ENCODE results near the gene USP35.
A peak's percentile ranks its signal among the peaks of the same experiment; 100 is the strongest.
"Not testable (repeated sequence)": the region's sequence is repeated elsewhere in the genome, so short reads cannot be mapped to it uniquely, and the experiment has no call there.

USP35 gene

DNA sequence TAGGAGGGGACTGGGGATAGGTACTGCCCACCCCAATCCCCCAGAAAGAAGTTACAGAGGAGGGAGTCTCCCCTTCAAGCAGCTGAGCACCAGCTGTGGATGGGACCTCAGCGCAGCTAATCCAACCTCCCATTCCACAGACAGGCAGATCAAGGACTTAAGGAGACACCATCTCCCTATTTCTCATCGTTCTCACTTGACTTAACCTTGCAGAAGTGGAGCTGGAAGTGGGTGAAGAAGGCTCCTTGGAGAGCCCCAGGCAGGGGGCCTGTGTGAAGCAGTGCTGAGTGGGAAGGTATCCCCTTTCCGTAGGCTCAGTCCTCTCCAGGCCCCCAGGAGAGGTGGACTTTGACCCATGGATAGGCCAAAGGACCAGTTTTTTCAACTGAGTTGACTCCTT is 27.3 kb downstream of the USP35 start:
- DNase-seq (ENCODE audit: low spot score) = no peak

DNA sequence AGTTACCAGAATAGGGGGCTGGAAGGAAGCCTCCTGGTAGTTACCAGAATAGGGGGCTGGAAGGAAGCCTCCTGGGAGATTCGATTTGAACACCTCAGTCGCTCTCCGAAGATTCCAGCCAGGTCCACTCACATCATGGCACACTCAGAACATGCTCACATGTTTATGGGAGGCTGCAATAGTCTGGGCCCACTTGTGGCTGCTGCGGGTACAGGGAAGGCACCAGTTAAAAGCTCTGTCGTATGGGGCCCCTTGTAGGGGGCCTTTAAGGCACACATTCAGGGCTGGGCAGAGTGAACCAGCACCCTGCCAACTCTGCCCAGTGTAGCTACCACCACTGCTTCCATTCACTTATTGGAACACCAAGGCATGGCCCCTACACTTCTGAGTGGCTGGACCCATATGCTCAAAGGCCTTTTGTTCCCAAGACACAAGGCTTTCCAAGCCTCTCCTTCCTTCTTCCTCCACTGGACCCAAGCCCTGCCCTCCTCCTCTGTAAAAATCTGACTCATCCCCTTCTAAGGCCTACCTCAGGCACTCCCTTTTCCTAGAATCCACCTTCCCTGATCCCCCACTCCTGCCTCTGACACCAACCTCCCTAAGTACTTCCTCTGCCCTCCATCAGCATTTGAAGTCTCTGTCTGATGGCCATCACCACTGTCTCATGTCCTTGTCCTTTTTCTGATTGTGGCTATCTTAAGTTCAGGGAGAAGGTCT is 28.0 kb downstream of the USP35 start:
- no peak for DNase-seq (ENCODE audit: low spot score)

DNA sequence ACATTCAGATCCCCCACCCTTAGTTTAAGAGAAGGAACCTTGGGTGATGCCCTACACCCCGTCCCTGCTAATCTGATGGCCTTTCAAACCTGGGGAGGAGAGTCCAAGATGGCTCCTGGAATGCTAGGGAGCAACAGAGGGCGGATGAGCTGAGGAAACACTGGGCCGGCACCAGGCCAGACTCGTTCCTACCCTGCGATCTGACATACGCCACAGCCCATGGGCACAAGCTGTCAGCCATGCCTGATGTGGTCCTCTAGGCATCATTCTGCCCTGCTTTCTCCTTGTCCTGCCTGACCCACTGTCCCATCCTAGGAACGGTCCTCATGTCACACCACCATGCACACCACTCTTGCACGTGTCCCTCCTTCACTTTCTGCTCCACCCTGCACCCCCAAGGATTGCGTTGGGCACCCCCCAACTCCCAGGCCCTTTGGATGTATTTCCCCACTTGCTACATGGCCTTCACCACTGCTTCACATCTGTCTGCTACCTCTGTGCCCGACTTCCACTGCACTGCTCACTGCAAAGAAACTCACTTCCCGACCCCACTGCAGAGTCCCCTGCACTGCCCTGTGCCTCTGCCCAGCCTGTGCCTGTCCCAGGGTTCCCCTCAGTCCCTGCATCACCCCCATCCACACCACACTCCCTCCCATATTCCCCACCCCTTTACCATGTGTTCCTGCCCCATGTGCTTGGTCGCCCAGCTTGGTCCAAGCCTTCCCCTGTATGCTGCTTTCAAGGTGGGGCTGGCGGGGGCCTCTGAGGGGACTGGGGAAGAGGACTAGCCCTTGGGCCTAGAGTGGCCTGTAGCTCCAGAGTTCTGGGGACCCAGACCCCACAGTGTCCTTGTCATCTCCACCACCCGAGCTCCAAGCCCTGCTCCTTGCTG is 29.2 kb downstream of the USP35 start:
- no peak for DNase-seq (ENCODE audit: low spot score)

DNA sequence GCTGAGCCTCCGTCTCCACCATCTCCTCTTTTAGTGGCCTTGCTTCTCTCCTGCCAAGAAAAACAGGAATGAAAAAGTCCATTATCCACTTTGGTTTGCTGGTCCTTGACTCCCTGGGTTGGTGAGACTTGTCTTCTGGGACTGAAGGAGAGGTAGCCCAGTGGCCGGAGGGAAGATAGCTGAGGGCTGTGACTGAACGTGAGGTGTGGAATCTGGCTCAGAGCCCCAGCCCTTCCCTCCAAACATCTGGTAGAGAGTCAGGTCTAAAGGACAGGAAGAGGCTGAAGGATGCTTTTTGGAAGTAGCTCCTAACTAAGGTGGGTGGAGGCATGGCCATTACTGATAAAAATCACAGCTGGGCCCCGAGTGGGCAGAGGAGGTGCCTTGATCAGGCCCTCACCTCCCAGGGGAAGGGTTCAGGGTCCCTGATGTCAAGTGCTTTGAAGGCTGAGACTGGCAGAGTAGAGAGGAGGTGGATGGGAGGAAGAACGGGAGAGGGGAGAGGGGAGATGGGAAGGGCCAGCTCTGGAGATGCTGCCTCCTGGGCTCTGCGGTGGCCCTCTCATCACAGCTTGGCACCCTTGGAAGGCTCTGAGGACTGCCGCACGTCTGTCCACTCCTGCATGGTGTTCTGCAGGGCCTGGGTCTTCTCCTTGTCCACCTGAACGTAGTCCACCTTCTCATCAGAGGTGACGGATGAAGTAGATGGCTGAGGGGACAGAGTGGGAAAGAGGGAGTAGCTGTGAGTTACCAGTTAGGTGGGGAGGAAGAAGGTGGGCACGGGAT is 30.2 kb downstream of the USP35 start:
- DNase-seq (ENCODE audit: low spot score) = no peak

DNA sequence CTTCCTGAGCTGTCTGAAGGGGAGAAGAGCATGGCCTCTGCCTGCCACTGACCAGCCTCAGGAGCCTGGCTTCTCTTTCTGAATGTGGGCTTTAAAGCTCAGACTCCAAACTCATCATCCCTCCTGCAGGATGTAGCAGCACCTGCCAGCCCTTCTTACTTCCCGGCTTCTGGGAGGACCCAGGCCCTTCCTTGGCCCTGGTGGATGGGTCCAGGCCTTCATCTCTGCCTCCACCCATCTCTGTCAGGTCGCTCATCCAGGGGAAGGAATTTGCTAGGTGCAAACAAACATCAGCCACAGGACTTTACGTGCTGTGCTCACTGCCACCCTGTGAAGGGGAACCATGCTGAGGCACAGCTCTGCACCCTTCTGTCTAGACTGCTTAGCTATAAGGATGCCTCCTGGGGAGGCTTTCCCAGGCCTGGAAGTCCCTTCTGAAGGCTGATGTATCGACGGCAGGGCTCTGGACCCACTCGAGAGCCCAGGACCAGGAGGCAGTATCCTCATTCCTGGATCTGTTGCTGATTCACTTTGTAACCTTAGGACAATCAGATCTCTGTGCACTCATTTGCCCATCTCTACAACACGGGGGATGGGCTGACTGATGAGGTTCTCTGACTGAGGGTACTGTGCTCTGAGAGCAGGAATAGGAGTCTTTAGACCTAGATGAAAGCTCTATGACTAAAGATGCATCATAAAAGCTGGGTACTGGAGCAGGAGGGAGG is 30.9 kb downstream of the USP35 start:
- DNase-seq (ENCODE audit: low spot score) = no peak

DNA sequence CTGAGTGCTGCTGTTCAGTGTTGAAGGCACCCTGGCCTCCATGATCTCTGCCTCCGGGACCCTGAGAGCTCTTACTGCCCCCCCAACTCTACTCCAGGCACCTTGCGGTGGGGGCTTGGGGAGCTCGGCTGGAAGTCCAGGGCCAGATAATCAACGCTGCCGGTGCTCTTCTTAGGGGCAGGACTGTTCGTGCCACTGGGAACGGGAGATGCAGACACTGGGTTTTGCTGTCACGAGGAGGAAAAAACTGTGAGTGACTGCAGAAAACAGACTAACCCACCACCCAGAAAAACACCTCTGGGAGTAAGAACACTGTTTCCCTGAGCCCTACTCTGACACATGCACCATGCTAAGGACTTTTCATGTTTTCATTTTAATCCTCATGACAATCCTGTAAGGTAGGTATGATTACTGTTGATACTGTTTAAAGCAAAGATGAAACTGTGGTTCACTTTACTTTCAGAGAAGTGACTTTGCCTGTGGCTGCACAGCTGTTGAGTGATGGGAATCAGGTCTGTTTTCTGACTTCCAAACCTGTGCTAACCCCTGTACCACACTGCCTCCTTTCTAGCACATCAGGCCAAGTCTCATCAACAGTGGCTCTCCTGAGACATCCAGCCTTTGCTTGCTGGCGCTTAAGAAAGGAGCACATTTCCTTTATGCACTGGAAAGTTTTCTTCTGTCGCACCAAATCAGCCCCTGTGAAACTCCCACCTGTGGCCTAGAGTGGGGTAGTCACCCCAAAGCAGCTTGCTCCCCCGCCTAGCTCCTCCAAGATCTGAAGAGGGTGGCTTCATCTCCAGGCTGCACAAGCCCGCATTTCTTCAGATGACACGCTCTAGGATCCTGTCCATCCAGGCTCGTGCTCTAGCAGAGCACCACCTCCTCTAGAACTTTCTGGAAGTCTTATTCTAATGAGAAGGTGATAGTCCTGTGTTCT is 31.8 kb downstream of the USP35 start:
- no peak for DNase-seq (ENCODE audit: low spot score)

DNA sequence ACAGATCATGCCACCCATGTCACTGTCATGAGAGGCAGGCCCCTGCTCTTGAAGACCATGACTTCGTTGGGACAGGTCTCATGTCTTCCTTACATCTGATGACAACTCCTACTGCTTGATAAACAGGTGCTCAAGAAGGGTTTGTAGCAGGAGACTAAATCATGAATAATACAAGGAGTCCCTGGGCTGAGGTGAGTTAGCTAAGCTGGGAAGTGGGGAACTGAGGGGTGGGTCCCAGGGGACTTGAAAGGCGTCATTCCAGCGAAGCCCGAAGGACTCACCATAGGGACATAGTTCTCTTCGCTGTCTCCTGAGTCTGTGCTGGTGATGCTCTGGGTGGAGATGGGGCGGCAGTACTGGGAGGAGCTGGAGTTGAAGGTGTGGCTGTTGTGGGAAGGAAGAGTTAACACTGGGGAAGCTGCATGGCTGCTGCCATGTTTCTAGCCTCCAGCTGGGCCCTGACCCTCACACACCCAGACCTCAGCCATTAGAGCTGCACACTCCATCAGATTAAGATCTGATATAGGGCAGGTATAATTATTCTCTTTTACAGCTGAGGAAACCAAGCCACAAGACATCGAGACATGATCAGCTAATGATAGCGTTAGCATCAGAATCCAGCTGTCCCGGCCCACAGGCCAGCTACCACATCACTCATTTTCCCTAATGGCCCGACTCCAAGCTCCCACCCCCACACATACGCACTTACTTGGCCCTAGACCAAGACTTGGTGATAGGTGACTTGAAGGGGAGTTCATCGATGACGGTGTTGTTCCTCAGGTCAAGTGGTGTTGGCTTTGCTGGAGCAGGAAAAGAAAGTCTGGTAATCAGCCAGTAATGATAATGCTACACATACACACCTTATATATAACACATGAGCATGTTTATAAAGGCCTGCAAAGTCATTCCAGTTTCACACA is 32.9 kb downstream of the USP35 start:
- no peak for DNase-seq (ENCODE audit: low spot score)

DNA sequence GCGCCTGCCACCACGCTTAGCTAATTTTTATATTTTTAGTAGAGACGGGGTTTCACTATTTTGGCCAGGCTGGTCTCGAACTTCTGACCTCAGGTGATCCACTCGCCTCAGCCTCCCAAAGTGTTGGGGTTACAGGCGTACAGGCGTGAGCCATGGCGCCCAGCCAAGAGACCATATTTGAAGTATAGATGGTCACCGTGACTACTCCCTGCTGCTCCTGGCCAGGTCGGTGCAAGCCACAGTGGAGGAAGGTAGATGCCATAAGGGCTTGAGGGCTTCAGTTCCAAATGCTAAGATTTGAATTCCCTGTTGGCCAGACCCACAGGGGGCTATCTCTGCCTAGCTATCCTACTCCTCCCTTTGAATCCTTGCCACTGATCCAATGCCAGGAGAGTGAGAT is 34.0 kb downstream of the USP35 start:
- not testable (repeated sequence) for DNase-seq (ENCODE audit: low spot score)

DNA sequence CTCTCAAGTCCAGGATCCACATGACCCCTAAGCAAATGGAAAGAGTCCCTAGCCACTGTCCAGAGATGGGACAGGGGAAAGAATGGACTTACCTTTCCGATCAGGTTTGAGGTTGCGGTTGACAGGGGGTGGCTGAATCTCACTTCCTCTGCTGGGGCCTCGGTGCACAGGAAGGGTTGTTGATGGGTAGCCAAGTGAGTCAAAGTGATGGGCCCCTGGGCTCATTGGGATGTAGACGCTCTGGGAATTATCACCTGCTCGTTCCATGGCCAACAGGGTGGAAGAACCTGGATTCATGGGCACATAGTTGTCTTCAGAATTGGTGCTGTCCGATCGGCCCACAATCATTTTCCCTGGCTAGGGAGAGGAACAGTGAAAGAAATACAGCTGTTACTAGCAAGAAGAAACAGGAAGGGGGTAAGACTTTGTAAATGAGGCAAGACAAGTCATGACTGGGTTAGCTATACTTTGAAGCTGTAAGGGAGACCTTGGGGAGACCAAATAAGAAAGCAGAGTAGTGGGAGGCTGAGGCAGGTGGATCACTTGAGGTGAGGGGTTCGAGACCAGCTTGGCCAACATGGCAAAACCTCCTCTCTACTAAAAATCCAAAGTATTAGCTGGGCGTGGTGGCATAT is 34.7 kb downstream of the USP35 start:
- DNase-seq (ENCODE audit: low spot score) = no peak

DNA sequence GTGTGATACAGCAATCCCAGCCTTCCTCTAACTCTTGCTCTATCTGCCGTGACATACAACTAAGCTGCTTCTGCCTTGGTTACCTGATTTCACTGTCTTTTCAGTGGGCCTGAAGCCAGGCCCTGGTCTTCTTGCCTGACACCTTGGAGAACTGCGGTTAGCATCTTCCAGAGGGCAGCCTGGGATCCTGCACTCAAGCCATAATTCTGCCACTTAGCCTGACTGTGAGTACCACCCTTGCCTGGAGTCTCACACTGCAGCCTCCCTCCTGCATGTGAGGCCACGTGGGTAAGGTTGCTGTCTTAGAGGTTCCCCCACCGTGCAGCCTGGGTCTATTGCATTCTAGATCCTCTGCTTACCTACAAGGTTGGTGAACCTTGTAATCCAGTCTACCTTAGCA is 35.8 kb downstream of the USP35 start:
- no peak for DNase-seq (ENCODE audit: low spot score)

DNA sequence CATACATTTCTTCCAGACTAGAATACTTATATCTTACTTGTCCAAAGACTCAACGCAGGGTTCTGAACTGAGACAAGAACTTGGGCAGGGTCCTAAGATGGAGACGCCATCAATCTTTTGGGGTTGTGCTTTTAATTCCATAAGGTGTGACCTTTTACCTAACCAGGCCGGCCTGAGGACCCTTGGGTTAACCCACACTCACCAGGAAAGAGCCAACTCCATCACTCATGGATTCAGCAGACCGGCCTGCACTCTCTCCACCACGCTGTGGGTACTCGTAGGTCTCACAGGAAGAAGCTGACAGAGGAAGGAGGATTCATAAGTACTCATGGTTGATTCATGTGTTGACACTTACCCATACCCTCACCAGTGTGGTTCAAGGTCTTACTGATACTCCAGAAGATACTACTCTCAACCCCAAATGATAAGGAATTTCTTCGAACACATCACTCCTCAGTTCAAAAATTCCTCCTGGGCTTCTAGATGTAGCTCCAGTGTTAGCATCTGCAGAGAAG is 36.2 kb downstream of the USP35 start:
- no peak for DNase-seq (ENCODE audit: low spot score)

DNA sequence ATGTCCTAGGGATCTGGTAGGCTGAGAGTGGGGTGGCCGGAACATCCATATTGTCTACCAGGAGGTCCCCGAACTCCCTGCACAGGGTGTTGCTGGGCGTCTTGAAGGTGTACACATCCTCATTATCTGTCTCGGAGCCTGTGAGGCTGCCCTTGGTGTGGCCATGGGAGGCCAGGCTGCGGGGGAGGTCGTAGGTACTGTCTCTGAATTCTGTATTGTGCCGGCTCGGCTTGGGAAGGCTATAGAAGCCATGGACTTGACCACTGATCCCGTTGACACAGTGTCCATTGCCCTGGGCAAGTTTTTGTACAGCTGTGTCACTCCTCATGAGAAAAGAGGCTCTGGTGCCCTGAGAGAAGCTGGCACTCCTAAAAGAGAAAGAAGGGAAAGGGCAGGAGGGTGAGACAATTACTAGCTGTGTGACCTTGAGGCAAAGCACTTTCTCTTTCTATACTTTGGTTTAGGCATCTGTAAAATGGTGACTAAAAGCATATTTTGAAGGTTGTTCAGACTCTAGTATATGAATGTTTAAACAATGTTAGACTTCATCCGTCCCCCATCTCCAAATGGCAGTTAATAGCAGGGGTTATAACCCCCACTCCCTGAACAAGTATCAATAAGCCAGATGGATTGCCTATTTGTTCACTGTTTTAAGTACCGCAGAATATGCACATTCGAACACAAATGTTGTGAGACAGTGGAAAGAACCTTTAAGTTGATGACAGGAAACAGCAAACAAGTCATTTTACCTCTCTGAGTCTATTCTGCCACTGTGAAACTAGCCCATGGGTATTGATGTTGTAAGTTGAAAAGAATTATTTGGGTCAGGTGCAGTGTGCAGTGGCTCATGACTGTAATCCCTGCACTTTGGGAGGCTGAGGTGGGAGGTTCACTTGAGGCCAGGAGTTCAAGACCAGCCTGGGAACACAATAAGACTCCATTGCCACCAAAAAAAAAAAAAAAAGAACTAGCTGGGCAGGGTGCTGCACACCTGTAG is 38.3 kb downstream of the USP35 start:
- no peak for DNase-seq (ENCODE audit: low spot score)

DNA sequence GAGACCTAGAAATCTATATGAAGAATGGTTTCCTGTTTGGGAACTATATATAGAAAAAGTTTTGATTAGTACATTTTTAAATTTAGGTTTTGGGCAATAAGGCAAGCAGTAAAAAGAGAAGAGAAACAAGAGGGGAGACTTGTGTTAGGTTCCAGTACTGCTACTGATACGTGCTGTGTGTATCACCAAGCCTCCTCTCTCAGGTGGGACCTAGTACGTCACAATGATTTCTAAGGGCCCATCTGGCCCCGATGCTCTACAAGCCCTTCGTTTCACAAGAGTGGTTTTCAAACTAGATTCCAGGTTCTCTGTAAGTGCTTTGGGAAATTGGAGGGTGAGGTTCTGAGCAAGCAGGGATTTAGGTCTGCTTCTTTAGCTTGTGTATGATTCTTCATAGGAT is 39.2 kb downstream of the USP35 start:
- no peak for DNase-seq (ENCODE audit: low spot score)

DNA sequence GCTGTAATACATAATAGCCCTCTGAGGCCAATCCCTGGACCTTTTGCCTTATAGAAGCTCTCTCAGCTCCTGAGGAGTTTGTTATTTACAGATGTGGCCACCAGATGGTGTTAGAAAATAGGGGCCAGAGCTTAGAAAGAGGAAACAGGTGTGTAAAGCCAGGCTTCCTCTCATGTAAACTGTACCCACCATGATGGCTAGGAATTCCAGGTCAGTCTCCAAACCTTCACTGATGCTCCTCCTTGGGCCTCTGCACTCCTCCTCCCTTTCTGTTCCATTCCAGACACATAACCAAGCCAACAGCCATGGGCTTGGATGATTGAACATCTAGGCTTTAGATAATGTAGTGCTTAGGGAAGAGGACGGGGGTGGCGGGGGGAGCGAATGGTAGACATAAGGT is 39.7 kb downstream of the USP35 start:
- peak; percentile 12 for DNase-seq (ENCODE audit: low spot score)

DNA sequence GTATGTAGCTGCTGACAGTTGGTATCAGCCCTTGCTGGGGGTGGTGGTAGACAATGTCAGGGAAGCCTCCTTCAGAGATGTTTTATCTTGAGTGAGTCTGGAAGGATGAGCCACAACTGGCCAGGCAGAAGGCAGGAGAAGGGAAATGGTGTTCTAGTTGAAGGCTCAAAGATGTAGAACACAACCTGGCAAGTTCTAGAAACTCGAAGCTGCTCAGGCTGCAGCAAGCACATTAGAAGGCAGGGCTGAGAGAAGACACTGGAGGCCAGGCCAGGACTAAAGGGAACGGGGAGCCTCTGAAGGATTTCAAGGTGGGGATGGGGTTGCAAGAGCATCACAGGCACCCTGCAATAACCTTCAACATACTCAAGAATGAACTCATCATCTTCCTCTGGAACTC is 40.4 kb downstream of the USP35 start:
- DNase-seq (ENCODE audit: low spot score) = no peak

DNA sequence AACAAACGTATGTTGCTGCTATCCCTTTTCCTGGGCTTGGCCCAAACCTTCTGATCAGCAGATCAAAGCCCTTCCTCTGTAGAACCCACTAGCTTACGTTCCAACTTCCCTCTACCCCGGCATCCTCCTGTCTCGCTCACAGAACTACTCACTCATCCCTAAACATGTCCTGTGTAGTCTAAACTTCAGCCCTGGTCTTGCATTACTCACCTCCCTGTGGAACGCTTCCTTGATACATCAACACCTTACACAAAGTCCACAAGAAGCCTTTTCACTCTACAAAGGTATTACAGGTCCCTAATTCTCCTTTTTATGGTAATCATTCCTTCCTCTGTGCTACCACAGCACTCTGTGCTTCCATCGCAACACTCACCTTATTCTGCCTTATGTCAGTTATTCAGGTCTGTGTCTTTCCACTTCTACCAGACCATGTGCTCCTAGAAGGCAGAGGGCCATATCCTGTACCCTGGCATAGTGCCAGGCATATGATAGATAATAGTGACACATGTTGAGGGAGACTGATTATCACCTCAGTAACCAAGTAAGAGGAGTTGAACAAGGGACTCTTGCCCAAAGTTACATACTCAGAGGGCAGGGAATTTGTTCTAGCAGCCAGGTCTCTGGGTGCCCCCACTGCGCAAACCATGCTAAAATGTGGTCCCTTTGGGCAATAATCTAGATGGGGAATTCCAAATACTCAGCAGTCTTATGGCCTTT is 41.6 kb downstream of the USP35 start:
- DNase-seq (ENCODE audit: low spot score) = peak; percentile 25

DNA sequence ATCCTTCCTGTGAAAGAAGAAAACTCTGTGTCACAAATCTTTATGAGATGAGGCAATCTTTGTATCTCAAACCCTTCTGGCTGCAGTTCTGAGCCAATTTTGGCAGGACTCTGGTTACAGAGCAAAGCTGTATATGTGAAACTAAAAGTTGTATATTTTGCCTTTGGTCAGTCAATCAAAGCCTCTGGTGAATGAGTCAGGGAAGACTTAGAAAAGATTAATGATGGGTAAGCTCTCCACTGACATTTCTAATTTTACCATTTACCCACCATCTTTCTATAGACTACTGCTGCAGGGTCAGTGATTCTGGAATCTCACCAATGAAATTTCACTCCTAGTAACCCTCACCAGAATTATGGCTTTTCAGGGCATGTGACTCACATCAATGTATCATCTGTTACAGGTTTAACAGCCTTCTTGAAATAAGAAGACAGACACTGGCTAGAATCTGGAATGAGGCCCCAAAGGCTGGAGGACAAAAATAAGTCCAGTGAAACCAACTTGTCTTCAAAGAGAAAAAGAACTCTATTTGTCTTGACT is 43.3 kb downstream of the USP35 start:
- no peak for DNase-seq (ENCODE audit: low spot score)
